Smooth muscle cell of the umbilical artery (primary cell): Measurements from ENCODE around the gene PPARA. TPM values are rescaled to one million over a fixed set of nuclear protein-coding genes. Genes with fewer than 3 reads are reported as not detected.

ENCODE experiments used
- total RNA-seq: library from RNA; depleted of rRNA; stranded (reverse); fragments of >200 nt; gene quantifications from 2 replicates; pipeline ENCODE4 v1.2.3, GENCODE V29; 2014

PPARA gene
- 16.6 and 17.7 TPM in 2 replicates for total RNA-seq

DNA sequence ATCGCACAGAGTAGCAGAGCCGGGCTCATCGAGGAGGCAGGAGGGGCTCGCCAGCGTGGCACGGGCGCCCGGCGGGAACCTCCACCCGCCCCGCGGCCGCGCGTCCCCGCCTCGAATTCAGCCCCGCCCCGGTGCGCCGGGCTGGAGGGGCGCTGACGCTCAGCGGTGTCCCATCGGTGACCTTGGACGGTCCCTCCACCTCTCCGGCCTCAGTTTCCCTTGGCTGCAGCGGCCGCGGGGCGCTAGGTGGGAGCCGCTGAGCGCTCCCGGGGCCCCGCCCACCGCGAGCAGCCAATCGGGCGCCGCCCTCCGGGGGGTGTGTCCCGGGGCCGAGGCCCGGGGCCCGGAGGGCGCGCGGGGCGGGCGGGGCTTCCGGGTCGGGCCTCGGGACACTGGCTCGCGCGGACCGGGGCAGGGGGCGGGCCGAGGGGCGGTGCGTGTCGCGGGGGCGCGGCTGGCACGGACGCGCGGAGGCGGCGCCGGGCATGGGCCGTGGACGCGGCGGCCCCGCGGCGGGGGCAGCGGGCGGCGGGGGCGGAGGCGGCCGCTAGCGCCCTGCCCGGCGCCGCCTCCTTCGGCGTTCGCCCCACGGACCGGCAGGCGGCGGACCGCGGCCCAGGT is at the start of gene PPARA:
TSS of gene PPARA (plus strand) at position 493 of the 621 bp plus-strand sequence. CDS start 47,858 bp downstream, outside the sequence.

DNA sequence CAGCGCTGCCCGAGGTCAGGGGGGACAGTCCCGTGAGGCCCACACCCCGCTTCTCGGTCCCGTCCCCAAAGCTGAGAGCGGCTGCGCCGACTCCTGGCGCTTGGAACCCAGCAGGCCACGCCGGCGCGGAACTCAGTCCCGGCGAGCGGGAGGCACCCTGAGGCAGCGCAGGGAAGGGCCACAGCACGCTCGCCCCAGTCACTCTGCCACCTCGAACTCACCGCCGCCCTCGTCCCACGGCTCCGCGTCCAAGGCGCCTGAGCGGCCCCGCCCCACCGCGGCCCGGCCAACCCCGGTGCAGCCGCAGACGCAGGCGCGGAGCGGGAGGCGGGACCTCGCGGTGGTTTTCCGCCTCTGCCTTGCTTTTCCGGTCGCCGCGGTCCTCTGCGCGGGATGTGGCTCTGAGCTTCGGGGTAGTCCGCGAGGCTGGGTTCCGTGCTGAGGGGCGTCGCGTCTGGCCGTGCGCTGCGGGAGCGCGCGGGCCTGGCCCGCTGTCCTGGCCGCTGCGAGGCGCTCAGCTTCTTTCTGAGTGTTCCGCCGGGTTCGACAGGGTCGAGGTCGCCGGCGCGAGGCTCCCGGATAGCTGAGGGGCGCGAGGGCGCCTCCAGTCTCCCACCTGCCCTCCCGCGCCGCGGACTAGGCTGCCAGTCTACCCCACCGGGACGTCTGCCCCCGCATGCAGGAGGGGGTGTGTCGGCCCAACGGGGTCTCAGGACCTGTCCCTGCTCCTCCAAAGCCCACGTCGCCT is 99.9 kb downstream of the PPARA start, which contains the start of gene CDPF1:
TSS of gene CDPF1 (minus strand) at position 259 of the 748 bp plus-strand sequence. CDS start 2,009 bp downstream, outside the sequence.

DNA sequence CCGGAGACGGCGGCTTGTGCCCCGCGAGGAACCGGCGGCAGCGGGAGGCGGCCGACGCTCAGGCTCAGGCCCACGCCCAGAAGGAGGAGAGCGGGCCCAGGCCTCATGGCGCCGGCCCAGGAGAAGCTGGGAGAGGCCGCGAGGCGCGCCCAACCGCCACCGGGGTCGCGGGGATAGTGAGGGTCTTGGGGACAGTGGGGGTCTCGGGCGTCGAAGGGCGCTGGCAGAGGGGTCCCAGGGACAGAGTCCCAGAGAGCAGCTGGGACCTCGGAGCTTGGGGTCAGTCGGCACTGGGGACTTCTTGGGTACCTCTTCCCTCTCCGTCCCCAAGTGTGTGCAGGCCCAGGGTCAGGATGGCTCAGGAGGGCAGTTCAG is 112.9 kb downstream of the PPARA start, which contains the start of gene PKDREJ:
TSS of gene PKDREJ (minus strand) at position 128 of the 375 bp plus-strand sequence. CDS start at position 107, 21 bp downstream.

DNA sequence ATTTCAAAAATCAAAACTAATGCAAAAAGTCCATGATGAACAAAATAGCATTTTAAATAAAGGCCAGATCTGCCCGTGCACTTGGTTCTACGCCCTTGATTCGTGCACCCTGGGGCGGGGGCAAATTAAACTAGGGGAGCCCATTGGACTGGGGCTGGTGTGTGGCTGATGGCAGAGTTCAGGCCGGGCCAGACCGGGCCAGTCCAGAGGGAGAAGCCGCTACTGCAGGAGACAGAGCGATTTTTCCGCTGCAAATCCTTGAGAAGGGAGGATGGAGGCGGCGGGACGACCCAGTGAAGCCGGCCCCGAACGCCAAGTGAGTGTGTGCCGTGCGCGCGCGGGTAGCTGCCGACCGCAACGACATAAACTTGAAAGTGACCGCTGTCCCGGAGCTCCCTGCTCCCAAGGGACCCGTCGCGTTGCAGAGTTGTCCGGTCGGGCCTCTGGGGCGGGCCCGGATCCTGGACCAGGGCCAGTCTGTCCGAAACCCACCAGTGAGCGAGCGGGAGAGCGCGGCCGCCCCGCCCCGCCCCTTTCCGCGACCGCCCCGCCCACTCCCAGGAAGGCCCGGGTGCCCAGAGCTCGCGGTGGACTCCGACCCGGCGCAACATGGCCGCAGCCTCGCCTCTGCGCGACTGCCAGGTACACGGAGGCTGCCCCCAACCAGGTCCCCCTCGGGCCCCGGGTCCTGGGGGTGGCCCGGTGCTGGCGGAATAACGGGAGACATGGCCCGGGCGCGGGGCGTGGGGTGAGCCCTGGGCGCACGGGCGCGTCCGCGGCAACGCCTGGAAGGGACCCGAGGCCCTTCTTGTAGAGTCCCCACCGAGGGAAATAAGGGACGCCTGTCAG is 117.3 kb downstream of the PPARA start, which contains the start of gene TTC38:
TSS of gene TTC38 (plus strand) at position 578 of the 849 bp plus-strand sequence. CDS start at position 610, 32 bp downstream.

Other genes starting within 250 kb of the PPARA start
- under 0.01 and 2.4 TPM in 2 replicates for gene WNT7B, start 173.4 kb upstream of the PPARA start, total RNA-seq
- 7.4 and 10.4 TPM in 2 replicates for gene CDPF1, start 99.8 kb downstream of the PPARA start, total RNA-seq
- gene PKDREJ, start 112.8 kb downstream of the PPARA start, total RNA-seq = under 0.01 TPM in 1 of 2 replicates, not detected in the other
- gene TTC38, start 117.5 kb downstream of the PPARA start, total RNA-seq = 24.6 and 35.9 TPM in 2 replicates
- 0.59 and 5.1 TPM in 2 replicates for gene GTSE1, start 146.3 kb downstream of the PPARA start, total RNA-seq
- gene TRMU, start 185.2 kb downstream of the PPARA start, total RNA-seq = 35.9 and 46.9 TPM in 2 replicates